Keratinocyte (primary cell): ENCODE data around the gene TWF1. TPM values are rescaled to one million over a fixed set of nuclear protein-coding genes. Genes with fewer than 3 reads are reported as not detected.

Experiments used
- DNase-seq: peaks from one replicate; pipeline ENCODE4 v3.0.0-alpha.2; 2011; ENCODE audit warnings: low read depth, missing footprints, low spot score
- FAIRE-seq: peaks from 2 replicates; lab custom pipeline; 2011; peaks lifted over from hg19 to GRCh38; lab: Jason Lieb, UNC
- H2AFZ ChIP-seq: 2 replicates; pipeline ENCODE4 v1.6.0; 2012; ENCODE audit warnings: low read length, control low read depth, inconsistent platforms; ENCODE audit not compliant: control insufficient read depth
- H3K27ac ChIP-seq: 2 replicates; pipeline ENCODE4 v1.5.1; 2011; ENCODE audit warnings: low read length; ENCODE audit not compliant: control insufficient read depth, insufficient read depth
- H3K27me3 ChIP-seq: 3 replicates; pipeline ENCODE4 v1.6.0; 2011; ENCODE audit warnings: low read length; ENCODE audit not compliant: control insufficient read depth, insufficient read depth; ENCODE audit errors: extremely low read depth
- H3K36me3 ChIP-seq, 2 experiments: 2 replicates in 1 of 2; 3 replicates in 1 of 2; pipeline ENCODE4 v1.5.1; 2011; ENCODE audit warnings: low read length in 2 of 2, mild to moderate bottlenecking in 1 of 2; ENCODE audit not compliant: control insufficient read depth in 2 of 2, insufficient read depth in 2 of 2; ENCODE audit errors: extremely low read depth in 1 of 2
- H3K4me1 ChIP-seq: 3 replicates; pipeline ENCODE4 v1.5.1; 2011; ENCODE audit warnings: low read length; ENCODE audit not compliant: control insufficient read depth, insufficient read depth; ENCODE audit errors: extremely low read depth
- H3K4me2 ChIP-seq: 3 replicates; pipeline ENCODE4 v1.6.0; 2011; ENCODE audit warnings: low read depth, low read length; ENCODE audit not compliant: control insufficient read depth, insufficient read depth; ENCODE audit errors: extremely low read depth
- H3K4me3 ChIP-seq, 3 experiments: fragments of 200-600 bp in 1 of 3; sonication (generic) in 1 of 3; 2 replicates in 2 of 3; 3 replicates in 1 of 3; pipeline ENCODE4 v1.5.1; 2011 to 2016; ENCODE audit warnings: low read length in 3 of 3, mild to moderate bottlenecking in 3 of 3, control low read depth in 2 of 3, inconsistent platforms in 1 of 3, low read depth in 1 of 3, mixed read lengths in 1 of 3, mixed run types in 1 of 3, moderate library complexity in 1 of 3; ENCODE audit not compliant: control insufficient read depth in 2 of 3, insufficient read depth in 2 of 3; ENCODE audit errors: extremely low read depth in 1 of 3
- H3K79me2 ChIP-seq: 2 replicates; pipeline ENCODE4 v1.6.0; 2012; ENCODE audit warnings: low read length; ENCODE audit not compliant: control insufficient read depth, insufficient read depth
- H3K9ac ChIP-seq: 3 replicates; pipeline ENCODE4 v1.6.0; 2011; ENCODE audit warnings: low read length; ENCODE audit not compliant: control insufficient read depth, insufficient read depth; ENCODE audit errors: extremely low read depth
- H3K9me1 ChIP-seq: 3 replicates; pipeline ENCODE4 v1.6.0; 2011; ENCODE audit warnings: low read length; ENCODE audit not compliant: control insufficient read depth, insufficient read depth; ENCODE audit errors: extremely low read depth
- H3K9me3 ChIP-seq: 2 replicates; pipeline ENCODE4 v1.5.1; 2012; ENCODE audit warnings: low read depth, low read length; ENCODE audit not compliant: control insufficient read depth
- H4K20me1 ChIP-seq: 3 replicates; pipeline ENCODE4 v1.6.0; 2011; ENCODE audit warnings: low read length; ENCODE audit not compliant: control insufficient read depth, insufficient read depth; ENCODE audit errors: extremely low read depth
- EZH2 ChIP-seq: IDR thresholded peaks from one replicate; pipeline ENCODE4 v1.6.1; 2012; ENCODE audit warnings: inconsistent platforms, mild to moderate bottlenecking, low read length, moderate library complexity
- dilution Hi-C: fragments of 300-500 bp; cut with MboI; formaldehyde crosslinking; loops from one replicate; pipeline ENCODE4 v1.7.0; 2020; ENCODE audit warnings: low sequenced_read_pairs; ENCODE audit not compliant: extremely low pct_ligation_motif_present
- polyA plus RNA-seq, 5 experiments: library from polyadenylated mRNA; depleted of rRNA in 3 of 5; stranded (reverse) in 3 of 5; stranded (forward) in 1 of 5; unstranded in 1 of 5; fragments of >200 nt; gene quantifications; 1 replicate in 1 of 5; 2 replicates in 3 of 5; 3 replicates in 1 of 5; pipeline versions ENCODE4 v1.2.1 to v1.2.3, GENCODE V29; 2011 to 2012; ENCODE audit warnings: missing spikeins in 2 of 5, low read depth in 1 of 5, low replicate concordance in 1 of 5
- TF ChIP-seq, protein P1 (sequence below), 3 experiments: IDR thresholded peaks in 1 of 3; conservative IDR thresholded peaks in 1 of 3; optimal IDR thresholded peaks in 1 of 3; 2 replicates in 2 of 3; 3 replicates in 1 of 3; pipeline versions ENCODE3 to v1.5.1; 2011; ENCODE audit warnings: low read length in 3 of 3, mild to moderate bottlenecking in 3 of 3, moderate library complexity in 2 of 3, control low read depth in 1 of 3, inconsistent platforms in 1 of 3; ENCODE audit not compliant: insufficient read depth in 2 of 3; ENCODE audit errors: extremely low read depth in 1 of 3

The TWF1 gene
- polyA plus RNA-seq, 1 donor (not counting 4 experiments of a cell fraction or from before 2014, with no cell fraction given) = 167 TPM

DNA sequence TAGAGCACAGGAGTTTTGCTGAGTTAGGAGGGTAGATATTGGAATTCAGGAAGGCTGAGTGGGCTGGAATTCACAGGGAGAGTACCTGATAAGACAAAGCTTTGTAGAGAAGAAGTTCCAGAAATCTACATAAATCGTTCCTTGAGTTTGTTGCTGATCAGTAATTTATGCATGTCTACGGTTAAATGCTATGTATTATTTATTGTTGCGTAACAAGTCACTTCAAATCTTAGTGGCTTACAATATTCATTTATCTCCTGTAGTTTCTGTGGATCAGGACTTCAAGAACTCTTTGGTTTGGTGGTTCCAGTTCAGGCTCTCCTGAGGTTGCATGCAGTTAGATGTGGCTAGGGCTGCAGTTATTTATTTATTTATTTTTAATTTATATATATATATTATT, 55.3 kb downstream of the TWF1 start:
- no peak for FAIRE-seq
- no peak overlapping the region for H2AFZ ChIP-seq
- no peak overlapping the region for H3K4me3 ChIP-seq
- dilution Hi-C loops = no loop called here
- no peak for DNase-seq
- no peak overlapping the region for H3K27ac ChIP-seq
- peaks cover 0 to 8% of the 10 kb centered on the region in 2 experiments for H3K36me3 ChIP-seq
- no peaks in the 10 kb centered on the region for H3K9me1 ChIP-seq
- no peak overlapping the region for H3K4me2 ChIP-seq
- no peaks in the 10 kb centered on the region for H4K20me1 ChIP-seq
- TF ChIP-seq EZH2 = no peak
- TF ChIP-seq, protein P1, sequence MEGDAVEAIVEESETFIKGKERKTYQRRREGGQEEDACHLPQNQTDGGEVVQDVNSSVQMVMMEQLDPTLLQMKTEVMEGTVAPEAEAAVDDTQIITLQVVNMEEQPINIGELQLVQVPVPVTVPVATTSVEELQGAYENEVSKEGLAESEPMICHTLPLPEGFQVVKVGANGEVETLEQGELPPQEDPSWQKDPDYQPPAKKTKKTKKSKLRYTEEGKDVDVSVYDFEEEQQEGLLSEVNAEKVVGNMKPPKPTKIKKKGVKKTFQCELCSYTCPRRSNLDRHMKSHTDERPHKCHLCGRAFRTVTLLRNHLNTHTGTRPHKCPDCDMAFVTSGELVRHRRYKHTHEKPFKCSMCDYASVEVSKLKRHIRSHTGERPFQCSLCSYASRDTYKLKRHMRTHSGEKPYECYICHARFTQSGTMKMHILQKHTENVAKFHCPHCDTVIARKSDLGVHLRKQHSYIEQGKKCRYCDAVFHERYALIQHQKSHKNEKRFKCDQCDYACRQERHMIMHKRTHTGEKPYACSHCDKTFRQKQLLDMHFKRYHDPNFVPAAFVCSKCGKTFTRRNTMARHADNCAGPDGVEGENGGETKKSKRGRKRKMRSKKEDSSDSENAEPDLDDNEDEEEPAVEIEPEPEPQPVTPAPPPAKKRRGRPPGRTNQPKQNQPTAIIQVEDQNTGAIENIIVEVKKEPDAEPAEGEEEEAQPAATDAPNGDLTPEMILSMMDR (optimal IDR thresholded peaks at IDR 0.05 in 1 of 3, IDR thresholded peaks at IDR 0.05 in 1 of 3, conservative IDR thresholded peaks at IDR 0.05 in 1 of 3; ENCODE audit: extremely low read depth in 1 of 3, insufficient read depth in 2 of 3, low read length in 3 of 3) = no peak
- H3K9ac ChIP-seq = no peak overlapping the region
- peaks cover 3% of the 10 kb centered on the region for H3K79me2 ChIP-seq
- H3K27me3 ChIP-seq = no peaks in the 10 kb centered on the region
- no peaks in the 10 kb centered on the region for H3K4me1 ChIP-seq
- no peaks in the 10 kb centered on the region for H3K9me3 ChIP-seq

DNA sequence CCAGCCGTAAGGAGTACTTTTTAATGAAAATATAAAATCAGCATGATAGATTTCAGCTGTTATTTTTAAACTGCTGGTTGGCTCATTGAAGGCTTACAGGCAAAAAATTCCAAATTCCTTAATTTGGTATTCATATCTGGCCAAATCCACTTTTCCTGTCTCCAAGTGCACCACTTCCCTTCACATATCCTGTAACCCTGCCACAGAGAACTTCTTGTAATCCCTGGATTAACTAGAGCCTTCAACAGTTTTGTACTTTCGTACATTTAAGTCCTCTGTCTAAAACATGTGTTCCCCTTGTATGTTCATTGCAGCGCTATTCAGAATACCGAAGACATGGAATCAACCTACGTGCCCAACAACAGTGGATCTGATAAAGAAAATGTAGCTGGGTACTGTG, 57.1 kb downstream of the TWF1 start:
- TF ChIP-seq EZH2 = no peak
- TF ChIP-seq, protein P1 (optimal IDR thresholded peaks at IDR 0.05 in 1 of 3, IDR thresholded peaks at IDR 0.05 in 1 of 3, conservative IDR thresholded peaks at IDR 0.05 in 1 of 3; ENCODE audit: extremely low read depth in 1 of 3, insufficient read depth in 2 of 3, low read length in 3 of 3) = no peak
- no peak overlapping the region for H2AFZ ChIP-seq
- H4K20me1 ChIP-seq = no peaks in the 10 kb centered on the region
- H3K4me1 ChIP-seq = no peaks in the 10 kb centered on the region
- no peaks in the 10 kb centered on the region for H3K9me3 ChIP-seq
- H3K27ac ChIP-seq = no peak overlapping the region
- dilution Hi-C loops = no loop called here
- no peak overlapping the region for H3K4me2 ChIP-seq
- peaks cover 4 to 5% of the 10 kb centered on the region in 2 experiments for H3K36me3 ChIP-seq
- no peak for DNase-seq
- no peak overlapping the region for H3K4me3 ChIP-seq
- no peak overlapping the region for H3K9ac ChIP-seq
- H3K9me1 ChIP-seq = no peaks in the 10 kb centered on the region
- no peak for FAIRE-seq
- H3K79me2 ChIP-seq = peaks cover 3% of the 10 kb centered on the region
- H3K27me3 ChIP-seq = no peaks in the 10 kb centered on the region
